DMS153 (cell line): ENCODE results near the gene ECT2.
"Not testable (repeated sequence)": the region's sequence is repeated elsewhere in the genome, so short reads cannot be mapped to it uniquely, and the experiment has no call there.

ENCODE experiments used
- DNase-seq: peaks from one replicate; lab custom pipeline; 2025; lab: John Stamatoyannopoulos, UW

The ECT2 gene

GRCh38 chr3:172749230-172749965, 1.1 kb upstream of the ECT2 start:
- DNase-seq = peak; percentile 81

GRCh38 chr3:172750069-172750367, 508 bp upstream of the ECT2 start:
- DNase-seq = no peak

- no peak for DNase-seq
Measured at GRCh38 chr3:172751175-172751704, 714 bp downstream of the ECT2 start.

- no peak for DNase-seq
Measured at GRCh38 chr3:172752651-172753050, 2.1 kb downstream of the ECT2 start.

GRCh38 chr3:172753125-172753524, 2.6 kb downstream of the ECT2 start:
- no peak for DNase-seq

- DNase-seq = not testable (repeated sequence)
Measured at GRCh38 chr3:172760416-172760815, 9.9 kb downstream of the ECT2 start.

GRCh38 chr3:172766241-172766640, 15.7 kb downstream of the ECT2 start:
- no peak for DNase-seq

- no peak for DNase-seq
Measured at GRCh38 chr3:172766718-172767405, 16.3 kb downstream of the ECT2 start.

- no peak for DNase-seq
Measured at GRCh38 chr3:172770382-172770781, 19.9 kb downstream of the ECT2 start.

- no peak for DNase-seq
Measured at GRCh38 chr3:172771672-172772071, 21.1 kb downstream of the ECT2 start.

GRCh38 chr3:172776049-172776717, 25.7 kb downstream of the ECT2 start:
- DNase-seq = no peak

GRCh38 chr3:172777901-172778300, 27.4 kb downstream of the ECT2 start:
- DNase-seq = no peak

- DNase-seq = no peak
Measured at GRCh38 chr3:172782235-172782634, 31.7 kb downstream of the ECT2 start.

- no peak for DNase-seq
Measured at GRCh38 chr3:172786036-172786435, 35.5 kb downstream of the ECT2 start.

GRCh38 chr3:172787019-172787418, 36.5 kb downstream of the ECT2 start:
- DNase-seq = no peak

GRCh38 chr3:172787746-172788145, 37.2 kb downstream of the ECT2 start:
- no peak for DNase-seq

GRCh38 chr3:172799246-172799645, 48.7 kb downstream of the ECT2 start:
- DNase-seq = no peak

- no peak for DNase-seq
Measured at GRCh38 chr3:172800156-172800555, 49.6 kb downstream of the ECT2 start.

- no peak for DNase-seq
Measured at GRCh38 chr3:172803489-172803888, 53.0 kb downstream of the ECT2 start.

- no peak for DNase-seq
Measured at GRCh38 chr3:172804323-172804722, 53.8 kb downstream of the ECT2 start.

- DNase-seq = peak; percentile 45
Measured at GRCh38 chr3:172808969-172809546, 58.5 kb downstream of the ECT2 start.

- DNase-seq = no peak
Measured at GRCh38 chr3:172811099-172811498, 60.6 kb downstream of the ECT2 start.

GRCh38 chr3:172813462-172813861, 62.9 kb downstream of the ECT2 start:
- DNase-seq = no peak
